H1 (cell line): ENCODE measurements around the gene FLNA. TPM values are rescaled to one million over a fixed set of nuclear protein-coding genes. Genes with fewer than 3 reads are reported as not detected.

Experiments used
- BACH1 ChIP-seq: IDR thresholded peaks from 2 replicates; pipeline ENCODE4 v1.6.1; 2012; ENCODE audit warnings: low read length, improper control_type of control experiment
- BCL11A ChIP-seq, 2 experiments: IDR thresholded peaks; one replicate each; pipeline ENCODE4 v1.6.1; 2011; ENCODE audit warnings: low read depth in 2 of 2, low read length in 2 of 2, mild to moderate bottlenecking in 2 of 2
- CTCF ChIP-seq, 3 experiments: IDR thresholded peaks; 1 replicate in 2 of 3; 2 replicates in 1 of 3; pipeline versions ENCODE4 v1.5.1 to v1.6.1; 2011; ENCODE audit warnings: low read length in 3 of 3, mild to moderate bottlenecking in 3 of 3, inconsistent platforms in 2 of 3, low read depth in 1 of 3, moderate library complexity in 1 of 3; ENCODE audit not compliant: insufficient read depth in 1 of 3; ENCODE audit errors: control extremely low read depth in 1 of 3
- USF2 ChIP-seq: IDR thresholded peaks from 2 replicates; pipeline ENCODE4 v1.6.1; 2011; ENCODE audit warnings: low read length, improper control_type of control experiment
- polyA plus RNA-seq, 7 experiments: library from polyadenylated mRNA; depleted of rRNA in 3 of 7; stranded (reverse) in 5 of 7; unstranded in 2 of 7; fragments of >200 nt in 5 of 7; fragments of 200-250 nt in 2 of 7; gene quantifications; 1 replicate in 5 of 7; 2 replicates in 1 of 7; 4 replicates in 1 of 7; pipeline versions ENCODE4 v1.2.1 to v1.2.3, GENCODE V29; 2011 to 2013; ENCODE audit warnings: missing spikeins in 2 of 7, mixed read lengths in 2 of 7
- total RNA-seq: library from RNA; stranded (reverse); fragmentation: NEBNext Ultra II Directional; extraction: Animal tissue kit (Norgen Biotek cat#: 25700); gene quantifications from 2 replicates; pipeline ENCODE4 v1.2.1, GENCODE V29; 2021

The FLNA gene
- total and polyA plus RNA-seq, 2 of the 8 experiments (the other 6 are each of a cell fraction or from before 2014, with no cell fraction given): 315 to 925 TPM

DNA sequence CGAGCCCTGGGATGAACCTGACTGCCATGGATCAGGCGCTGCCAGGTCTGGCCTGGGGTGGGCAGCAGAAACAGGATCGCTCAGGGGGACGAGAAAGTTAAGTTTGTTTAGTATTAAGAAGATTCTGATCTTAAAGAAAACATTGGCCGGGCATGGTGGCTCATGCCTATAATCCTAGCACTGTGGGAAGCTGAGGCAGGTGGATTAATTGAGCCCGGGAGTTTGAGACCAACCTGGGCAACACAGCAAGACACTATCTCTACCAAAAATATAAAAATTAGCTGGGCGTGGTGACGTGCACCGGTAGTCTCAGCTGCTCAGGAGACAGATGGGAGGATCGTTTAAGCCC, 696 bp upstream of the FLNA start (continued):
- TF ChIP-seq CTCF (IDR thresholded peaks at IDR 0.05; ENCODE audit: control extremely low read depth in 1 of 3, insufficient read depth in 1 of 3, low read depth in 1 of 3, low read length in 3 of 3) (no peak), USF2 (no peak), BACH1 (no peak), BCL11A (IDR thresholded peaks at IDR 0.05; ENCODE audit: low read depth in 2 of 2, low read length in 2 of 2) (no peak)
- TF ChIP-seq, all 59 proteins: peak for 0
